Measurements from ENCODE around the gene VAV3. TPM values are rescaled to one million over a fixed set of nuclear protein-coding genes. Genes with fewer than 3 reads are reported as not detected.

The VAV3 gene
- total and polyA plus RNA-seq, 3 donors from 2014 or later = 10.1 to 11.4 (median 11.3) TPM

- Histone ChIP-seq H3K4me3 (no peak overlapping the region), H3K36me3 (ENCODE audit: low read depth, missing control alignments) (no peaks in the 10 kb centered on the region), H3K27ac (no peak overlapping the region), H3K4me1 (no peaks in the 10 kb centered on the region), H3K9me3 (no peaks in the 10 kb centered on the region), H3K27me3 (no peaks in the 10 kb centered on the region)
- intact Hi-C loops (cut with DNase I; ENCODE audit: low total_unique reads) = no loop called here
- DNase-seq = no peak
- 96 to 97% methylated on average over 4 to 5 of the region's 5 CpGs for WGBS, 2 donors
- TF ChIP-seq CTCF (IDR thresholded peaks at IDR 0.05) (no peak), POLR2A (IDR thresholded peaks at IDR 0.05) (no peak)
Observed at GRCh38 chr1:107990606-107991005, 25.6 kb upstream of the VAV3 start.

- Histone ChIP-seq H3K27ac (no peak overlapping the region), H3K4me1 (no peaks in the 10 kb centered on the region), H3K27me3 (no peaks in the 10 kb centered on the region), H3K9me3 (no peaks in the 10 kb centered on the region), H3K36me3 (ENCODE audit: low read depth, missing control alignments) (no peaks in the 10 kb centered on the region), H3K4me3 (no peak overlapping the region)
- TF ChIP-seq CTCF (IDR thresholded peaks at IDR 0.05) = no peak
- intact Hi-C loops (cut with DNase I; ENCODE audit: low total_unique reads) = no loop called here
- WGBS, 2 donors = 73 to 82% methylated on average over 7 of the region's 7 CpGs
- DNase-seq = no peak
Observed at GRCh38 chr1:107981277-107981676, 16.3 kb upstream of the VAV3 start.

GRCh38 chr1:107979926-107980325 is 14.9 kb upstream of the VAV3 start:
- H3K9me3 ChIP-seq = no peaks in the 10 kb centered on the region
- no peaks in the 10 kb centered on the region for H3K27me3 ChIP-seq
- no peak overlapping the region for H3K27ac ChIP-seq
- no peaks in the 10 kb centered on the region for H3K4me1 ChIP-seq
- intact Hi-C loops (cut with DNase I; ENCODE audit: low total_unique reads) = no loop called here
- H3K36me3 ChIP-seq (ENCODE audit: low read depth, missing control alignments) = no peaks in the 10 kb centered on the region
- TF ChIP-seq CTCF (IDR thresholded peaks at IDR 0.05) (no peak), POLR2A (IDR thresholded peaks at IDR 0.05) (no peak)
- DNase-seq = no peak
- no peak overlapping the region for H3K4me3 ChIP-seq
- 48 to 95% methylated on average over 1 to 2 of the region's 2 CpGs for WGBS, 2 donors

GRCh38 chr1:107979088-107979487 is 14.1 kb upstream of the VAV3 start:
- H3K27me3 ChIP-seq = no peaks in the 10 kb centered on the region
- no peak overlapping the region for H3K4me3 ChIP-seq
- no peak for TF ChIP-seq CTCF (IDR thresholded peaks at IDR 0.05)
- TF ChIP-seq POLR2A (IDR thresholded peaks at IDR 0.05) = no peak
- H3K9me3 ChIP-seq = no peaks in the 10 kb centered on the region
- H3K36me3 ChIP-seq (ENCODE audit: low read depth, missing control alignments) = no peaks in the 10 kb centered on the region
- H3K27ac ChIP-seq = no peak overlapping the region
- H3K4me1 ChIP-seq = no peaks in the 10 kb centered on the region
- intact Hi-C loops (cut with DNase I; ENCODE audit: low total_unique reads) = no loop called here
- DNase-seq = no peak
- WGBS, 2 donors = 82 to 91% methylated on average over 3 of the region's 3 CpGs

- DNase-seq = no peak
- intact Hi-C loops (cut with DNase I; ENCODE audit: low total_unique reads) = no loop called here
- Histone ChIP-seq H3K27me3 (no peaks in the 10 kb centered on the region), H3K4me3 (no peak overlapping the region), H3K4me1 (no peaks in the 10 kb centered on the region), H3K9me3 (no peaks in the 10 kb centered on the region), H3K27ac (no peak overlapping the region), H3K36me3 (ENCODE audit: low read depth, missing control alignments) (no peaks in the 10 kb centered on the region)
- TF ChIP-seq CTCF (IDR thresholded peaks at IDR 0.05) (no peak), POLR2A (IDR thresholded peaks at IDR 0.05) (no peak)
- WGBS, 2 donors = 85 to 96% methylated on average over 3 of the region's 3 CpGs
Observed at GRCh38 chr1:107976836-107977235, 11.9 kb upstream of the VAV3 start.
